Mammary epithelial cell (primary cell): Measurements from ENCODE around the gene METTL2B.

Experiments used
- CTCF ChIP-seq, 2 donors: IDR thresholded peaks in 1 of 2; conservative IDR thresholded peaks in 1 of 2; 2 replicates each; pipeline ENCODE4 v1.5.1; 2011 to 2012; ENCODE audit warnings: inconsistent platforms in 2 of 2, low read length in 2 of 2, mild to moderate bottlenecking in 2 of 2, control low read depth in 1 of 2, low read depth in 1 of 2; ENCODE audit not compliant: insufficient read depth in 1 of 2; ENCODE audit errors: extremely low read depth in 1 of 2
- EZH2 ChIP-seq: IDR thresholded peaks from 2 replicates; pipeline ENCODE4 v1.6.1; 2012; ENCODE audit warnings: low read length, inconsistent platforms, borderline replicate concordance

- peak in 1 of 2 donors; percentile 1 for TF ChIP-seq CTCF (conservative IDR thresholded peaks at IDR 0.05 in 1 of 2, IDR thresholded peaks at IDR 0.05 in 1 of 2; ENCODE audit: extremely low read depth in 1 of 2, insufficient read depth in 1 of 2, low read depth in 1 of 2, low read length in 2 of 2)
- TF ChIP-seq EZH2, result no peak
These were observed 46.3 kb upstream of the METTL2B start for GRCh38 chr7:128430207-128430606.
